GM18909 (cell line): ENCODE results near the gene SMAD3.

Experiments
- ATAC-seq: cut with Tn5 transposase; IDR thresholded peaks from one replicate; pipeline ENCODE4 v1.9.1; 2021; ENCODE audit warnings: mild to moderate bottlenecking; ENCODE audit not compliant: unreplicated experiment, poor library complexity

Gene SMAD3

DNA sequence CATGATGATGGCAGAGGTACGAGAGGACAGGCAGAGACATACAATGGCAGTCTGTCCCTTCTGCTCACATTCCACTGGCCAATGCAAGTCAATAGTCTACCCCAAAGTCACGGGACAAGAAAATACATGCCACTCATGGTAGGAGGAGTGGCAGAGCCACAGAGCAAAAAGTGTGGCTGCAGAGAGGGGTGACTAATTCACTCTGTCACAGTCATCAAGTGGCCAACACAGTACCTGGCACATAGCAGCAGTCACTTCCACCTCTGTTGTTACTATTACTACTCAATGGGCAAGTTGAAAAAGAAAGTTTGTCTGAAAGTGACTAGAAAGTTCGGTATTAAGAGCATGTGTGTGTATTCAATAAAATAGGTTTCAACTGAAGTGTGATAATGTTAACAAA is 91.4 kb downstream of the SMAD3 start:
- no peak for ATAC-seq

DNA sequence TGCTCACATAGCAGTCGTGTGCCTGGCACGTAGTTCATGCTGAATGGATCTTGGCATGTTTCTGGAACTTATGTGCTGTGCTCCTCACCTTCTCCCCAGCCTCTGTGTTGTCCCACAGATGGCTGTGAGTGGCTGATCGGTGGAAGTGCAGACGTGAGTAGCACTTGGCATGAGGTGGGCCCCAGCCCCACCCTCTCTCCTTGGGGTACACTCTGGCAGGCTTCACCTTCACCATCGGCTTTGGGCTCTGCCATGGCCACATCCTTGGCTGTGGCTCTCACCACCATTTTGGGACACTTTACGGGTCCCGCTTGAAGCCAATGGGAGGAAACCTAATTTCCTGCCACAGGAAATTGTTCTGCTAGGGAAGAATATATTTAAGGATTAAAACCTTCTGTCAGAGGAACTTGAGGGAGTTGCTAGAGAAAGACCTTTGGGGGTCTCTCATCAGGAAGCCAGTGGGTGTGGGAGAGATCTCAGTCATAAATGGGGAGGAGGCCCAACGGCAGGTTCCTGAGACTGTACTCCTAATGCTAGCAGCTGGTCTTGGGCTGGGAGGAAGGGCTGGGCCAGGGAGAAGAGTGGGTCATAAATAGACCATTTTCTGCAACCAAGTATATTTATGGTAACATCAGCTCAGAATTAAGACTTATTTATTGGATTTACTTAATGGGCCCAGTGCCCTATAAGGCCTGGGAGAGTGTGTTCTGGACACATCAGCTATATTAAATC is 92.3 kb downstream of the SMAD3 start:
- no peak for ATAC-seq

DNA sequence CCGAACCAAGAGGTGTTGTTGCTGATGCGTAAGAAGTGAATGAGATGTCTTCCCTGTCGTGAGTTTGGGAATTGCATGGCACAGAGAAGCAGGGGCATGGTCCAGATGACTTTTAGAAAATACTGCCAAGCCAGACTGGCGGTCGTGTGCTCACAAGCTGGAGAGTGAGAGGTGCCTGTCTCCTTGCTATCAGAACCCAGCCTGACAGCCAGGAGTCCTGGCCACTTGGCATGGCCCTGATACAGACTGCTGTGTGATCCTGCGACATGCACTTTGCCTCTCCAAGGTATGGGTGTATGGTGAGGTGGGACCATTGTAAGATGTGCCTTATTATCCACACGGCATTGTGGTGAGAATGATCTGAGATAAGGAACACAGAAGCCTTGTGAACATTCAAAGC is 93.0 kb downstream of the SMAD3 start:
- no peak for ATAC-seq

DNA sequence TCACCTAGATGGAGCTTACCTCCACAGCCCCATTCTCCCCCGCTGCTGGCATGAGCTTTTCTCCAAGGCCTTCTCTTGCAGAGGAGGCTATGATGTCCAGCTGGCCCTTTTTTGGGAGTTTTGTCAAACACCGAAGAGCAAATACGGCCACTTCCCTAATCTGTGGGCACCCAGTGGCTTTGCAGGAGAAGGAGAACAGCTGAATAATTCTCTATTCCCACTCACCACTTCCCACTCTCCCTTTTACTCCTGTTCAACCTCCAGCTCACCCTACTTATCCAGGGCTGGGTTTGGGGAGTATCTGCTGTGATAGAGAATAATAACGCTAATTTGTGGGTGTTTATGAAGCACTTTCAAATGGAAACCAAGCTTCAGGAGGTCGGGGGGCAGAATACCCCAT is 96.0 kb downstream of the SMAD3 start:
- ATAC-seq, result no peak

DNA sequence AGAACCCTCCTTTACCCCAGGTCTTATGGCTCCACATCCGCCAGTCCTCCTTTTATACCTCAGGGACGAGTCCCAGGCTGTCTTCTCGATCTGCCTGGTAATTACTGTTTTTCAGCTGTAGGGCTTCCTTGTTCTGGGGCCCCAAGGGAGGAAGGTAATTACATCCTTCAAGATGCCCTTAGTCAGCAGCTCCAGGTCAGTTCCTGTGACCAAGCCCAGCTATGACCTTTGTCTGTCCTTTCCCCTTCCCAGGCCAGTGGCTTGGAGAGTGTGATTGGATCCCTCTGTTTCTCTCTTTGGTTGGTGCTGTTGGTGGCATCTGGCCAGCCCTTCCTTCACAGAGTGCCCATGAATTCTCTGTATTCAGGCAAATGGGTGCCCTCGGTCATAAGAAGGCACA is 96.5 kb downstream of the SMAD3 start:
- ATAC-seq, result no peak

DNA sequence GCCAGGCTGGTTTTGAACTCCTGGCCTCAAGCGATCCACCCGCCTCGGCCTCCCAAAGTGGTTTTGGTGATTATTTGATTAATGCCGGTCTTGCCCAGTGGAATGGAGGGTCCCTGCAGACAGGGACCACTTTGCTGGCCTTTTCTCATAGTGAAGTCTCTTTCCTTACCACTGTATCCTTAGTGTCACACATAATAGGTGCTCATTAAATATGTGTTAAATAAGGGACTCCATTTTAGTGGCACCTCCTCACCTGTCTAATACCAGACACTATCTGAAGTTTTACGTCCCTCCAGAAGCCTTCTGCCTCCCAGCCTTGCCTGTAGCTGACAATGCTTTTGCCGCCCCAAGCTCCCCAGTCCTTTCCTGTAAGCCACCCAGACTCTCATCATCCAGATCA is 97.8 kb downstream of the SMAD3 start:
- ATAC-seq, result no peak

DNA sequence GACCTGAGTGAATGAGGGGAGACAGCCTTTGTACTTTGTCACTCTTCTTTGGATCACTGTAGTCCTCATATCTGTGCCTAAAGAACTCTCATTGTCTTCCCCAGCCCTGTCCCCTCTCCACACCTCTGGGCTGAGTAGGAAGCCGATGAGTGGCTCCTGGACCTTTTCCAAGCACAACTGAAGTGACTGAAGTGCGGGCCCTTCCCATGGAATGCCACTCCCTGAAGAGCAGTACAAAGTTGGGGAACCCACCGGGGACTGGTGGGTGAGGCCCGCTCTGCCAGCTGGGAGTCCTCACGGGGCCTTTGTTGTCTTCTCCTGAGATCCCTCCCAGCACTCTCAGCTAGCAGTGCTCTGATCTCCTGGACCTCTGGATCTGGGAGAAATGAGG is 99.0 kb downstream of the SMAD3 start:
- no peak for ATAC-seq

DNA sequence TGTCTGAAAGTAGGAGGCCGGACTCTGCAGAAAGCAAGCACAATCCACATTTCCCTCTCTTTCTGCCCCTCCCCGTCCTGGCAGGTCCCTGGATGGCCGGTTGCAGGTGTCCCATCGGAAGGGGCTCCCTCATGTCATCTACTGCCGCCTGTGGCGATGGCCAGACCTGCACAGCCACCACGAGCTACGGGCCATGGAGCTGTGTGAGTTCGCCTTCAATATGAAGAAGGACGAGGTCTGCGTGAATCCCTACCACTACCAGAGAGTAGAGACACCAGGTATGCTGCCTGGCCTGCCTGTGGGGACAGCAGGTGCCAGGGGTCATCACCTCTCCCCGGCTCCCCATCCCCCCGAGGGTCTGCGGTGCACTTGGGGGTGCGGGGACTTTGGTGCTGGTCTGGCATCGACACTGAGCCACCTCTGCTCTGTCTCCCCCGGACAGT is 99.4 kb downstream of the SMAD3 start:
- no peak for ATAC-seq

DNA sequence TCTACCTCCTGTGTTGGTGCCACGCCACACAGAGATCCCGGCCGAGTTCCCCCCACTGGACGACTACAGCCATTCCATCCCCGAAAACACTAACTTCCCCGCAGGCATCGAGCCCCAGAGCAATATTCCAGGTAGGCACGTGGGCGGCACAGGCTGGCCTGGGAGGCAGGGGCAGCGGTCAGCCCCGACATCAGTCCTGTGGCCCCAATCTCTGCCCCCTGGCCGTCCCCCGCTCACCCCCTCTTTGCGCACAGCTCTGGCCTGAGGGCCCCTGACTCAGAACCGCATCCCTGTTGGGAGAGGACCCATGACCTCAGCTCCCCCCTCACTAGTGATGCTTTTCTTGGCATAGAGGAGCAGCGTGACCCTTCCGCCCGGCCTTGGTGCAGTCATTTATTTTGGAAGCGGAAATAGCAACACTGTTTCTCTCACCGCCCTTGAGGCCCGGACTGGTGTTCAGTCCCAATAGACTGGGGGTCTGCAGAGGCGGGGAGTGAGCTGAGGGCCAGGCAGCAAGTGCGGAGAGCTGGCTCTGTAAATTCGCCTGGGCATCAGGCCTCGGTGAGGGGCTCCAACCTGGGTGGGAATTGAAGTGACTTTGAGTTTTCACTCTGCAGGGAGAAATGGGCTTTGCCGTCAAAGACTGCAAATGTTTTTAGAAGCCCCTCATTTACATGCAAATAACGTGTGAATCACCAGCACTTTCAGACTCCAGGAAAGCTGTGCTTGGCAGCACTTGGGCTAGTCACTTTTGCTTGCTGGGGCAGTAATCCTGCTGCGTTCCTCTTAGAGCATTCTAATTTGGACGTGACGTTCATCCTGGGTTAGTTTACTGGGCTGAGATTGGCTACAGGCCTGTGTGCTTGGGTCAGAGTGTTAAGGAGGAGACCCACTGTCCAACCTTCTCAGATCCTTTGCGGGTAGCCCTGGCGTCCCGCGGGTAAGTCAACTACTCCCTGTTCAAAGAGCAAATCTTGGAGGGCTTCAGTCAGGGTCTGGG is 100.2 kb downstream of the SMAD3 start:
- no peak for ATAC-seq

DNA sequence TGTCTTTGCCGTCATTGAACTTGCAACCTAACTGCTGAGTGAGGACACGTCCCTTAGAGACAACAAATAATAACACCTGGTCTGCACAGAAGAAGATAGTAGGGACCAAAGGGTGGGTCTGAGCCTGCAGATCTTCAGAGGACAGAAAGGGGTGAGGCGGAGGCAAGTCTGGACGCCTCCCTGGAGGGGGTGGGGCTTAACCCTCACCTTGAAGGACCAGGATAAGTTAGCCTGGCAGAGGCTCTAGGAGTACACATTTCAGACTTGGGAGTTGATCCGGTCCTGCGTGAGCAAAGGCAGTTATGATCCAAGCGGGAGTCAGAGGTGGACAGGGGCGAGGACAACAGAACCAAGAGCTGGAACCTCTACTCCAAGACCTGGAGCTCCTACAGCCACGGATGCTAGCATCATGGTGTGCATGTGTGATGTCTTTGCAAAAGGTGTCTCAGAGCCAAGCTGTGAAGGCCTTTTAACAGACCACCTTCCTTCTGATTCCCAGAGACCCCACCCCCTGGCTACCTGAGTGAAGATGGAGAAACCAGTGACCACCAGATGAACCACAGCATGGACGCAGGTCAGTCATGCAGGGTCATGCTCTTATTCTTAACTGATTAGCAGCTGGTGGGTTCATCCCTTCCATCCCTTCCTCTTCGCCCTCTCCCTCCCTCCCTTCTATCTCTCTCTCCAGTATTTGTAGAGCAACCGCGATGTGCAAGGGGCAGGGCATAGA is 101.0 kb downstream of the SMAD3 start:
- ATAC-seq, result no peak

DNA sequence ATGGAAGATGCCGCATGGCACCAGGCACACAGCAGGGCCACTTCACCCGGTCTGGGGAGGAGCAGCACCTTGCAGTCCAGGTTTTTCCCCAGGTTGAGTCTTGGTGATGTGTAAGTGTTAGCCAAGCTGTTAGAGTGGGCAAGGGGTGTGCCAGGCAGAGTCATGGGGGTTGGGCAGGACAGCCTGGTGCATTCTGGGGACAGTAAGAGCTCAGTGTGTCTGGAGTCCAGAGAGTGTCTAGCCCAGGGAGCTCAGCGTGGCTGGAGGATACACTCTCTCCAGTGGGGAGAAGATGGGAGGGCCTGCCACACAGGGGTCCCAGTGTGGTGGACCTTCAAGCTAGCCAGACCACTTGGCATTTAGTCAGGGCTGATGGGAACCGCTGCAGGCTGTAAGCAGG is 101.7 kb downstream of the SMAD3 start:
- ATAC-seq, result no peak

DNA sequence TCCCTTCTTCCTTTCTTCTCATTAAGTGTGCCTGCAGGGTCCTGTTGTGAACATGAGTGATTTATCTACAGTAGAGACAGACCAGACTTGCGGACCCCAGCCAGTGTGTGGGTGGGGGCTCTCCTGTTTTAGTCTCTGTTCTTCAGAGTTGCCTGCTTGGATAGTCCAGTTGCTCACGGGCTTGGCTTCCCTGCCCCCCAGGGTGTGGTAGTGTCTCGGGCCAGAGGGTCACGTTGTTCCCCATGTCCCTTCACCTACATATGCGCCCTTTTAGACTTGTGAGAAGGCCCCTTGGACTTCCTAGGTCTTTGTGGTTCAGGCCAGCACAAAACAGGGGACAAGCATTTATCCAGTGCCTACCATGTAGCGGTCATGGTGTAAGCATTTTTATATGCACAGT is 103.3 kb downstream of the SMAD3 start:
- ATAC-seq, result no peak

DNA sequence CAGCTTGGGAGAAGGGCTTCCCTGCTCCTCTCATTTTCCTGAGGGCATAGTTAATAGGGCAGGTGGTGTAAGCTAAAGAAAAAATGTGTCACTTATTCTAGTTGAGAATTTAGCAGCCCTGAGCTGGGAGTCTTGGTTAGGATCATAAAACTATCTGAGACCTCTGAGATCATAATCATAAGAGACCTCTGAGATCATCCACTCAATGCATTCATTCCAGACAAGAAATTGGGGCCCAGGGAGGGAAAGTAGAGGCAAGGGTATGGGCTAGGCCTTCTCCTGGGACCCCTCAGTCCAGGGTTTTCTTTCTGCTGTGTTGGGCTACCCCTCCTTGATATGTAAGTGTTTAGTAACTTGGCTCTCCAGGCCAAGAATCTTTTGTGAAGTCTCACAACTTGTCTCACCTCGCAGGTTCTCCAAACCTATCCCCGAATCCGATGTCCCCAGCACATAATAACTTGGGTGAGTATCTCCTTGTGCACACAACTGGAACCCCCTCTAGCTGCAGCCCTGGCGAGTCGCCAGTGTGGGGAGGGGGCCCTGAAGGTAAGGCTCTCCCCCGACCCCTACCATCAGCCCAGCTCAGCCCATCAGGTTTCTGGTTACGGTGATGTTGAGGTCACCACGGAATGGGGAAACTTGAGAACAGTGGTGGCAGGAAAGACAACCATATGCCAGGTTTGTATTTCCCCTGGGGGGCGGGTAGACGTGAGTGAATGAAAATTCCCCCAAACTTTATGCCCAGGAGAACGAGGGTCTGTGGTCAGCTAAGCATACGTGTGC is 104.9 kb downstream of the SMAD3 start:
- no peak for ATAC-seq

DNA sequence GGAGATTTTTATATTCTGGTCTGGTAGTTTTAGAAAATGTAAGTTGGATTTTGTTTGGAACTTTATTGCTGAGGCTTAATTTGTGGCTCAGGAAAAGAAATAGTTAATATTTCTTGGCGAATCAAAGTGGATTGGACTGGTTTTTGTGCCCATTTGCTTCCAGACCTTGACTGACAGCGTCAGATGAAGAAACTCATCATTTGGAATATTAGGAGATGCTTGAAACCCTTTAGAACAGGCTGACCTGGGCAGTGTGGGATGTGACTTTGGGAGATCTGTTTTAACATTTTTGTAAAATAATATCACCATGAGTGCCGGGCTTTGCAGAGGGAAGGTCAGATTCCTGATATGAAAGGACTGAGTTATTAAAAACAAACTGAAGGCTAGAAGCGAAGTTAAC is 106.1 kb downstream of the SMAD3 start:
- ATAC-seq, result no peak

DNA sequence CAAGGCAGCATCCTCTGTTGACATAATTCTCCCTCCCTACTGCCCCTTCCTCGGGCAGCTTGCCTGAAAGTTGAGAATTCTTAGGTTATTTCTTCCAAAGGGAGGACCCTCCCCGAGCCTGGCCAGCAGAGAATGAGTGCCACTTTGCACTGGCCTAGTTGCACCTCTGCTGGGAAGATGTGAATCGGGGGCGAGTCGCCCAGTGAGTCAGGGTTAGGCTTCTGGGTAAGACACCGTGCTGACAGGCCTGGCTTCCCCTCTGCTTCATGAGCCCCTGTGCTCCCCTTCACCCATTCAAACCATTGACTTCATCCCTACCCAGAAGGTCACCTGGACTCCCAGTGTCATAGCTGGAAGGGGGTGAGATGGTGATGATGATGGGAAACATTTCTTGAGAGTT is 106.8 kb downstream of the SMAD3 start:
- no peak for ATAC-seq

DNA sequence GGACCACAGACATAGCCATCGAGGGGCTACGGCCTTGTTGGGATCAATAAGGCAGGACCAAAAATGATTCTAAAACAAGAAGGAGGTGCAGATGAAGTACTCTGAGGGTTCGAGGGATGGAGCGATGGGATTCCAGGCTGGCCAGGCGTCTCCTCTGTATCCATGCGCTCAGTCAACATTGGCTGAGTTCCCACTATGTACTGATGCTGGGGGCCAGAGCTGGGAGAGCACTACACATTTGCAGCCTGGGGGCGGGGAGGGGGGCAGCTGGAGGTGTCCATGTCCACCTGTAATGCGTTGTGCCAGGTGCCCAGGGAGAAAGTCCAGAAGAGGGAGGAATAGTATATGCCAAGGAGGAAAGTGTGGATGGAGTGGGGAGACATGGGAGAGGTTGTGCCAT is 107.6 kb downstream of the SMAD3 start:
- ATAC-seq, result no peak

DNA sequence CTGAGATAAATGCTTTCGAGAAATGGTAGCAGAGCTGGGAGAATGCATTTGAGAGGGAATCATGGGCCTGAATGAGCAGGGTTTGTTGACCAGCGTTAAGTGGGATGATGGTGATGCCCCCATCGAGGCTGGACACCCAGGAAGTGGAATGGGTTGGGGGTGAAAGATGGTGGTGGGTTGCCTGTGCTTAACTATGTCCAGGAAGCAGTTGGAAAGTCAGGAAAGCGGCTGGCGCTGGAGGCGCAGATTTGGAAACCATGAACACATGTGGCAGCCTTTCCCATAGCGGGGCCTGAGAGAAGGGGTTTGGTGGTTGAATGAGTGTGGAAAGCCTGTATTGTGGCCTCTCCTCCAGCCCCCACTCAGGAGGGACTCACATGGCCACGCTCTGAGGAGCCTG is 108.4 kb downstream of the SMAD3 start:
- ATAC-seq, result no peak

DNA sequence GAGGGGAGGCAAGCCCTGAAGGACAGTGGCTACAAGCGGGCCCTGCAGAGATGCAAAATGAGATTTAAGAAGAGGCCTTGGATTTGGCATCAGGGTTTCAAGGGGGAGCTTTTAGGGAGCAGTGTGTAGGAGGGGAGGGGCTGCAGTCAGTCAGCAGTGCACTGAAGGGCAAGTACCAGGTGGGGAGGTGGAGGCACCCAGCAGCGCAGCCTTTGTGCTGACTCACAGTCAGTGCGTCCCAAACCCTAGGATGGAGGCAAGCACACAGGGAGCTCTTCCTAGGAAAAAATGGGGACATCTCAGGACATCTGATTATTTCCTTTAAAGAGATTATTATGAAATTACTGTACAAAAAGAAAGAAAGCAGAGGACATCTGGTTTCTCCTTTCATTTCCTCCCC is 109.0 kb downstream of the SMAD3 start:
- ATAC-seq, result no peak

DNA sequence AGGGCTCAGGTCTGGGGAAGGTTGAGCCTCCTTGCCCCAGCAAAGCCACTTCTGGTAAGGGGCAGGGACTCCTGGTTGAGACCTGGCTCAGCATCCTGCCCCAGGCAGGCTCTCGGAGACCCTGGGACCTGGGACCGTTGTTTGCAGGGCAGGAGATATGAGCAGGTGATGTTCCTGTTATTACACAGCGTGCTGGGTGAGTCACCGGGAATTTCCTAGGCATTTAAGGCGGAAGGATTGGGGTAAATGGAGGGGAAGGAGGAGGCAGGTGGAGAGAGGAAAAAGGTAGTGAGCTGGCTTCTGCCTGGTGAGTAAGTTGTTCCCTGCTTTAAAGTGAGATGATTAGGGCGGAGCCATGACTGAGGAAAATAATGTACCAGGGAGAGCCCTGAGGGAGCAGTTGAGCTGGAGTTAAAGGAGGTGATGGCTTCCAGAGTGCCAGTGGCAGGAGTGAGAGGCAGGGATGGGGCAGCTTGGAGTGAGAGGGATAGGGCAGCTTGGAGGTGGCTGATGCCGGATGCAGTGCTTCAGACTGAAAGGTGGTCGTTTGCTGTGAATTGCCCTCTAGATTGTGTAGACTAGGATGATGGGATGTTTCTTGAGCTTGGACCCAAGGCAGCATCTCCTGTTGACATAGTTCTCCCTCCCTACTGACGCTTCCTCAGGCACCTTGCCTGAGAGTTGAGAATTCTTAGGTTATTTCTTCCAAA is 109.6 kb downstream of the SMAD3 start:
- ATAC-seq, result no peak
